NCI-H774 (cell line): ENCODE results near the gene FBXW10.
"Not testable (repeated sequence)": the region's sequence is repeated elsewhere in the genome, so short reads cannot be mapped to it uniquely, and the experiment has no call there.

Experiments
- DNase-seq: peaks from one replicate; lab custom pipeline; 2025; lab: John Stamatoyannopoulos, UW

Gene FBXW10, protein sequence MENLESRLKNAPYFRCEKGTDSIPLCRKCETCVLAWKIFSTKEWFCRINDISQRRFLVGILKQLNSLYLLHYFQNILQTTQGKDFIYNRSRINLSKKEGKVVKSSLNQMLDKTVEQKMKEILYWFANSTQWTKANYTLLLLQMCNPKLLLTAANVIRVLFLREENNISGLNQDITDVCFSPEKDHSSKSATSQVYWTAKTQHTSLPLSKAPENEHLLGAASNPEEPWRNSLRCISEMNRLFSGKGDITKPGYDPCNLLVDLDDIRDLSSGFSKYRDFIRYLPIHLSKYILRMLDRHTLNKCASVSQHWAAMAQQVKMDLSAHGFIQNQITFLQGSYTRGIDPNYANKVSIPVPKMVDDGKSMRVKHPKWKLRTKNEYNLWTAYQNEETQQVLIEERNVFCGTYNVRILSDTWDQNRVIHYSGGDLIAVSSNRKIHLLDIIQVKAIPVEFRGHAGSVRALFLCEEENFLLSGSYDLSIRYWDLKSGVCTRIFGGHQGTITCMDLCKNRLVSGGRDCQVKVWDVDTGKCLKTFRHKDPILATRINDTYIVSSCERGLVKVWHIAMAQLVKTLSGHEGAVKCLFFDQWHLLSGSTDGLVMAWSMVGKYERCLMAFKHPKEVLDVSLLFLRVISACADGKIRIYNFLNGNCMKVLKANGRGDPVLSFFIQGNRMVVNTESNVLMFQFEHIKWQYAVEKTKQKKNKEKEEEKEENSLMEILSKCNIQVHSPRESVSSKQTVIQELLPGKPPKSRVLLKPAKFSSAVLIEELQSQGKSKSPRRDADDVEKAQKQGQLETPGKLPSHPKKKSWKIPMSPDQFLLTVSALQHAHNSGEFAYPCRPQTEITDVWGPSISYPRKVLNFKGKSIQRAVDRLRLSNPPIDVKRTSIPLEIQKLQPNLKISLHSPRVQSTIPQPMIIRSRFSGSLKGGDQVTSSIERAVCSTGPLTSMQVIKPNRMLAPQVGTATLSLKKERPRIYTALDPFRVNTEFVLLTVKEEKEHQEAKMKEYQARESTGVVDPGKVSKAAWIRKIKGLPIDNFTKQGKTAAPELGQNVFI

GRCh38 chr17:18743699-18744421 lies at the start of gene FBXW10:
TSS of gene FBXW10 (plus strand) at chr17:18744054. CDS start at chr17:18744245, 191 bp downstream.
- DNase-seq: not testable (repeated sequence)

- DNase-seq: not testable (repeated sequence)
Measured at GRCh38 chr17:18695143-18695542, 48.7 kb upstream of the FBXW10 start.

DNA sequence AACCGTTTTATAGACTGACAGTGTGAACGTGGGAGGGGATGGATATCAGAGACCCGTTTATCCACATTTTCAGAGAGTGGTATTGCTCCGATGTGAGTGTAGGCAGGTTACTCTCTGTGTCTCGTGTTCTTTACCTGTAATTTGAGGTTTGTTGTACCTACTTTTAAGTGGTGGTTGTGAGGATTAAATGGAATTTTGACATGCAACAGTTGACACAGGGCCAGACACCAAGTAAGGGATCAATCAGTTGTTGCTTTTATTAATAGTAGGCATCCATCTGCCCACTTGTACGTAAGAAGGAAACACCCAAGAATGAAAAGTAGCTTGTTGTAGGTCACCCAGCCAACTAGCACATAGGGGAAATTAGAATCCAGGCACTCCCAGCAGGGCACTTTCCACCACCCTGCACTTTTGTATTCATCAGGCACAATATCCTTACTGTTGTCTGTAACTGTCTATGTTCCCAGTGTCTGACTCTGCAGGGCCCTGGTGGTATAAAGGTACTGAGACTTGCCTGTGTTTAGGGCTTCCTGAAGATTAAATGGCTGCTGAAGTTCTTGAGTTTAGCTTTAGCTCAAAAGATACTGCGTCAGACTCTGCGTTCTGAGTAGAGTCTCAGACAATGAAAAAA lies 45.3 kb upstream of the FBXW10 start:
- DNase-seq: not testable (repeated sequence)

DNA sequence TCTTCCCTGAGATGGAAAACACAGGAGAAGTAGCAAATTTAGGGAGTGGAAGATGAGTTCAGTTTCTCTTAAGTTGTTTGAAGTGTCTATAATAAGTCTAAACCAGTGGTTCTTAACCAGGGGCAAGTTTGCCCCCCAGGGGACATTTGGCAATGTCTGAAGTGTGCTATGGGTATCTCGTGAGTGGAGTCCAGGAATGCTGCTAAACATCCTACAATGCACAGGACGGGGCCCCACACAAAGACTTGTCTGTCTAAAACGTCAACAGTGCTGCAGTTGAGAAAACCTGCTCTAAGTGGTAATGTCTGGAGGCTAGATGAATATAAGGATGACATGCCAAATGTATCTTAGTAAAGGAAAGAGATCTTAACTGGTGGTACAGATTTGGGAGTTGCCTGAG lies 37.9 kb upstream of the FBXW10 start:
- not testable (repeated sequence) for DNase-seq

DNA sequence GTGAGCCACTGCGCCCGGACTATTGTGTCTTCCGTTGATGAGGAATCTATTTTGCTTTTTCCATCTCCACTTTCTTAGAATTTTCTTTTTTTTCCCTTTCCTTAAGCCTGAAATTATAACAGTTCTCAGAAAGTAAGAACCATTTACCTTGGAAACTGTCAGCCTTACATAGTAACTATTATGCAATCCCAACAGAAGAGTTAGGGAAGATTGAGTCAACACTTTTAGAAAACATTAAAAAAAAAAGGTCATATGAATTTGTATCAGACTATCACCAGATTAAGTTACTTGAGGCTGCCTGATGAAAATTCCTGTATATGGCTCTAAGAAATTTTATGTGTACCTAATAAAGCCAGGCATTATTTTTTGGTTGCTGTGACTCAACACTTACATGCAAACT lies 35.6 kb upstream of the FBXW10 start:
- DNase-seq: not testable (repeated sequence)

DNA sequence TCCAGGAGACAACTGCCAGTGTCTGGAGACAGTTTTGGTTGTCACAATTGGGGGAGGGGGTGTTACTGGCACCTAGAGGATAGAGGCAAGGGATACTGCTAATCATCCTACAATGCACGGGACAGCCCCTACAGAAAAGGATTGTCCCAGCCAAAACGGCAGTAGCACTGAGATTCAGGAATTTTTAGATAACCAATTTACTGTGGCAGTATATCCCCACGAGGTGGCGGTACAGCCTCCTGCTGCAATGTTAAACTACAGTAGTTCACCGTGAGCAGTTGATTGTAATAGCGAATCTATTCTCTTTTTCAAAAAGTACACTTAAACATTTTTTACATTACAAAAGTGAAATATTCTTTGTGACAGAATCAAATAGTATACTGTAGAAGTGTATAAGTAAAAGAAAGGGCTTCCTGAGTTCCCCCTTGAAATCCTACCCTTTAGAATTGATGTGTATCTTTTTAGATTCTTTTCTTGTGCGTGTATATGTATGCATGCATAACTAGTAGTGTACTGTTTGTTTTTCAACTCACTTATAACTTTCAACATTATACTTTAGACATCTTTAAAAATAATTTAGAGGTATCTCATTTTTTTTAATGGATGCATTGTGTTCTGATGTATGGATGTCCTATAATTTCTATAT lies 31.4 kb upstream of the FBXW10 start:
- peak; percentile 2 for DNase-seq

DNA sequence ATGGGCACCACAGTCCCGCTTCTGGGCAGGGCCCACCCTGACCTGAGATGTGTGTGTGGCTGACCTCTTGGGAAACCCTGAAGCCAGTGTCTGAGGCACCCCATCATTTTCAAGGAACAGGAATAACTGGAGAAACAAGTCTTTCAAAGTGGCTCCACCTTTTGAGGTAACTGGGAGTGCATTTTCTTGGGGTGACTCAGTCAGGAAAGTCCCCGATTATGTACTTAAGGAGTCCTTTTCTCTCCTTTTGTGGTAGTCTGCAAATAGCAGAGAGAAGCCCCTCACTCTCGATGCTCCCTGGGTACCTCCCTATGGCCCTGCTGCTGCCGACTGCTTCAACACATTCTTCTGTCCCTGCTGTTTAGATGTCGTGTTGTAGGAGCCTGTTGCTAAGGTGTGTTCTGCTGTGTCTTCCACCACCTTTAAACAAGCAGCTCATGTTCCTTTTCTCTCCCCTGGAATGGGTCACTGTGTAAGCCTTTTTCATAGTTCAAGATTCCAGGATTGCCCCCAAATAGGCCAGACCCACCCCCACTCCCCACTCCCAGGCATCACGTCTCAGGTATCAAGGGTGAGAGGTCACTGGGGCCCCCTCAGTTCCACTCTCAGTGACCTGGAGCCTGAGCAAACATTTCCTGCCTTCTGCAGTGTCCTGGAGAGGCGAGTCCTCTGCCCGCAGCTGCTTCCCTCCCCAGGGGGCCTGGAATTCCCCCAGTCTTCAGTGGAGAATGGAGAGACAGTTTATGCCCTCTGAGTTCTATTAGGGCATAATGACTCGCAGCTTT lies 25.0 kb upstream of the FBXW10 start:
- DNase-seq: not testable (repeated sequence)

DNA sequence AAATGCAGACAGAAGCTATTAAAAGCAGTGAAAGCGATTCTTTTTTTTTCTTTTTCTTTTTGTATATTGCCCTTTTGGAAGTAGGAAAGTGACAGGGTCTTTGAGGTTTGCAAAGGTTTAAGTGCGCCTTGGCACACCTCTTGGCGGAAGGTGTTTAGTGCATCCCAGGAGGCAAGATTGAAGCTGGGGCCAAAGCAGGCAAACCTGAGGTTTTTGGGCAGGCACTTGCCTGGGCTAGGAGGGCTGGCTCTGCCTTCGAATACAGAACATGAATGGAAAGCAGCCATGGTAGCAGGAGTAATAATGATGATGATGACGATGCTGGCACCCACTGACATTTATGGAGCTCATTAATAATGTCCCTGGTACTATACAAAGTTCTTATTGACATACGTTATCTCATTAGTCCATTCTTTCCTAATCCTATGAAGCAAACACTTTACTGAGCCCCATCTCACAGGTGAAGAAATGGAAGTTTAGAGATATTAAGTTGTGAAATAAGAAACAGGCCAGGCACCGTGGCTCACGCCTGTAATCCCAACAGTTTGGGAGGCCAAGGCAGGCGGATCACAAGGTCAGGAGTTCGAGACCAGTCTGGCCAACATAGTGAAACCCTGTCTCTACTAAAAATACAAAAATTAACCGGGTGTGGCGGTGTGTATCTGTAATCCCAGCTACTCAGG lies 24.3 kb upstream of the FBXW10 start:
- DNase-seq: not testable (repeated sequence)

GRCh38 chr17:18721775-18722547 lies 21.9 kb upstream of the FBXW10 start:
- DNase-seq: not testable (repeated sequence)

GRCh38 chr17:18722612-18723011 lies 21.2 kb upstream of the FBXW10 start:
- not testable (repeated sequence) for DNase-seq

DNA sequence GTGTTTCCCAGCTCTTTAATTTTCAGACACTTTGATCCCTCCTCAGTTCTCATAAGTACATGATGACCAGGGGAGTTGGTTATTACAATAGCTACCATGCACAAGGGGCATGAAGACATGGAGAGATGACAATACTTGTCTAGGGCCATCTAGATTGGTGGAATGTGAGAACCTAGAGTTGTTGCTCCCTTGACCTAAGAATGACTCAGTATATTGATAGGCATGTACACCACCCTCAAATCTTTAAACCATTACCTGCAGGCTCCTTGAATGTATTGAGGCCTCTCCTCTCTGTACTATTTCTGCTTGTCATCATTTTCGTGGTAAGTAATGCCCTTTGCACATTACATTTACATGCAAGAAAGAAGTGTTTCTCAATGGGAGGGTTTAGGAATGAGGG lies 20.3 kb upstream of the FBXW10 start:
- not testable (repeated sequence) for DNase-seq

- not testable (repeated sequence) for DNase-seq
Measured at GRCh38 chr17:18732438-18732837, 11.4 kb upstream of the FBXW10 start.

- DNase-seq: not testable (repeated sequence)
Measured at GRCh38 chr17:18733350-18733749, 10.5 kb upstream of the FBXW10 start.

DNA sequence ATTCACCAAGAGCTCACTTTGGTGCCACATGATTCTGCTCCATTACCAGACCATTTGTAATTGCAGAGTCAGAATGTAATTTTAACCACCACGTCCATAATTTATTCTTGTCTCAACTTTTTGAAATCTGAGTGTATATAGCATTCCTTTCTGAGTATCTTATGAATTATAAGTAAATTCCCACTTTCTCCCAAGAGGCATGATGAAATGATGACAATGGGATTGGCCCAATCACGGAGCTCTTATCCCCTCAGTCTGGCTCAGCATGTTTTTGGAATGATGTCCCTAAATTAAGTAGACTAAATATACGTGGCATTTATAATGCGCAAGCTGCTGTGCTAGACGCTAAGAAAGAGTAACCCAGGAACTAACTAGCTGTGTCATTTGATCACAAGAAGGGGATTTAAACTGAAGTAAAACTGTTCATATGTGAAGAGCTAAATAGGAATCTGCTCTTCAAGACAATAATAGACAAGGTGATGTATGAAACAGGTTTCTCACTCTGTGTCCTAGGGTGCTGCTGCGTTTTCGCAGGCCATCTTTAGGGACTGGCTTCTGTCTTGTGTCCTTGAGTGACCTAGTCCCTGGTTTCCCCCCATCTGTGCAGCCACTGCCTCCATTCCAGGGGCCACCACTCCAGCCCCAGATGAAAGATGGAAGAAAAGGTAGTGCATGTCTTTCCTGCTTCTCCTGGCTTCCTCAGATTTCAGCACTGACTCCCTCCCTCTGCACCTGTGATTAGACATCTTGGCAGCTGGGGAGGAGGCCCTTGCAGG lies 4.0 kb upstream of the FBXW10 start:
- not testable (repeated sequence) for DNase-seq

DNA sequence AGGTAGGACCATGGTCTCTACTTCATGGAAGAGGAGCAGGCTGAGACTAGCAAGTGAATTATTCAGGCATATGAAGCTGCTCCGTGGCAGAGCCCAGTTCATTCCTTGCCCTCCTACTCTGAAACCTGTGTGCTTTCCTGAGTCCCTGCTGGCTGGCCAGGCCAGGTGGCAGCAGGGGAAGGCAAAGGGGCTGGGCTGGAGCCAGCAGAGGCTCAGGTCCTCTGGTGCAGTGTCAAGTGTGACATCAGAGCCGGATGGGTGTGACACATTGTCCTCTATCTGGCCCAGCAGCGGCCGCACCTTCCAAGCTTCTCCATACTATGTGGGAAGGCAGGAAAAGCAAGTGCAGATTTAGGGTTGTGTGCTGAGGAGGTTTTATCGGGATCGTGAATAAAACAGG lies 2.6 kb upstream of the FBXW10 start:
- DNase-seq: not testable (repeated sequence)

DNA sequence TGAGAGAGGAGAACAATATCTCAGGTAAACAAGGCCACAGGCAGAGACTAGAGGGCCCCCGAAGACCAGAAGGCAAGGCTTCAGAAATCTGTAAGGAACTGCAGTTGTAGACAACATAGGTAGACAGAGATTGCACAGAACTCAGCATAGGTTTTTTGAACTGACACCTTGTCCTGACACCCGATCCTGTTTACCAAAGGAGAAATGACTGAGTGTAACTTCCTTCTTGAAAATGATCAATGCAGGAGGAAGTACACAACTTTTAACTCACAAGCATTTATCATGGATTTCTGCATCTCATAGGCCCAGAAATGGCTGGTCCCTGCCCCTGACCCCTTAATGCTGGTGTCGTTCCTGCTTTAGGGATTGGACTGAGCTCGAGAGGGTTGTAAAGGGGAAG lies 872 bp downstream of the FBXW10 start:
- not testable (repeated sequence) for DNase-seq

- DNase-seq: not testable (repeated sequence)
Measured at GRCh38 chr17:18746551-18746950, 2.7 kb downstream of the FBXW10 start.

GRCh38 chr17:18747501-18747900 lies 3.6 kb downstream of the FBXW10 start:
- not testable (repeated sequence) for DNase-seq
